Measurements from ENCODE around the gene PHF1. TPM values are rescaled to one million over a fixed set of nuclear protein-coding genes. Genes with fewer than 3 reads are reported as not detected.
"Not testable (repeated sequence)": the region's sequence is repeated elsewhere in the genome, so short reads cannot be mapped to it uniquely, and the experiment has no call there.

Gene PHF1
- total RNA-seq, 4 donors from 2014 or later, result 8.1 to 48.6 (median 17.3) TPM

DNA sequence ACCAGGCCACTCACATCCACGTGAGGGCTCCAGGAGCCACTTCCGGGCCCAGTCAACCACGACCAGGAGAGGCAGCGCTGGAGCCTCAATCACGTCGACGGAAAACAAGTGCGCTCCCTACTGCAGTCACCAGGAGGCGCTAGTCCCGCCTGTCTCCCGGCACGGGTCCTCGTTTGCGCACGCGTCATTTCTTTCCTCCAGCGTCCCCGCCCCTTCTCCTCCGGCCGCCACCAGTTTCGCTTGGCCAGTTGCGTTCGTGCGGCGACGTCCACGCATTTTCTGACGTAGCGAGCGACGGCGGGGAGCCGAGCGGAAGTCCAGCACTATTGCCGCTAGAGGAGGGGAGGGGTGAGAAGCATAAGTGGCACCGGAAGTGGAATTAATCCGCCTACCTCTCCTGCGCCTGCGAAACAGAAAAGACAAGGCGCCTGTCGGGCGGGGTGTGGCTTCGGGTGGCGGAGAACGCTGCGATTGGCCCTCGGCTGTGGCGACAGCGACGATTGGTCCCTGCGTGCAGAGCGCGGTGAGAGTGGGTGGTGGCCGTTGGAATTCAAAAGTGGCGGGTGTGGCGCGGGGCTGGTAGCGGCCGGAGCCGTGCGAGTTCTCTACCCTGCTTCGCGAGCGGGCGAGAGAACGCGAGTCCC lies 19.4 kb upstream of the PHF1 start, which contains the start of gene KIFC1:
Gene KIFC1, plus strand, starts transcription at position 546 of the 644 bp plus-strand sequence. CDS start 163 bp downstream, outside the sequence.
- intact Hi-C loops (cut with DNase I), result no loop called here
- DNase-seq, result peak; percentile 96
- no peaks in the 10 kb centered on the region for H3K27me3 ChIP-seq
- no peaks in the 10 kb centered on the region for H3K36me3 ChIP-seq
- H3K9me3 ChIP-seq, result no peaks in the 10 kb centered on the region
- H3K4me3 ChIP-seq, result peak within 1 kb of the TSS; percentile 61 to 80 (median 66)
- TF ChIP-seq, protein P1, sequence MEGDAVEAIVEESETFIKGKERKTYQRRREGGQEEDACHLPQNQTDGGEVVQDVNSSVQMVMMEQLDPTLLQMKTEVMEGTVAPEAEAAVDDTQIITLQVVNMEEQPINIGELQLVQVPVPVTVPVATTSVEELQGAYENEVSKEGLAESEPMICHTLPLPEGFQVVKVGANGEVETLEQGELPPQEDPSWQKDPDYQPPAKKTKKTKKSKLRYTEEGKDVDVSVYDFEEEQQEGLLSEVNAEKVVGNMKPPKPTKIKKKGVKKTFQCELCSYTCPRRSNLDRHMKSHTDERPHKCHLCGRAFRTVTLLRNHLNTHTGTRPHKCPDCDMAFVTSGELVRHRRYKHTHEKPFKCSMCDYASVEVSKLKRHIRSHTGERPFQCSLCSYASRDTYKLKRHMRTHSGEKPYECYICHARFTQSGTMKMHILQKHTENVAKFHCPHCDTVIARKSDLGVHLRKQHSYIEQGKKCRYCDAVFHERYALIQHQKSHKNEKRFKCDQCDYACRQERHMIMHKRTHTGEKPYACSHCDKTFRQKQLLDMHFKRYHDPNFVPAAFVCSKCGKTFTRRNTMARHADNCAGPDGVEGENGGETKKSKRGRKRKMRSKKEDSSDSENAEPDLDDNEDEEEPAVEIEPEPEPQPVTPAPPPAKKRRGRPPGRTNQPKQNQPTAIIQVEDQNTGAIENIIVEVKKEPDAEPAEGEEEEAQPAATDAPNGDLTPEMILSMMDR (IDR thresholded peaks at IDR 0.05), result peak; percentile 93 to 99 (median 98)
- peak in 2 of 4 donors; percentile 48 to 76 for TF ChIP-seq POLR2A (IDR thresholded peaks at IDR 0.05)
- H3K27ac ChIP-seq, result peak within 1 kb of the TSS; percentile 88 to 96 (median 94)
- WGBS, 2 donors, result 0% methylated on average over 14 to 17 of the region's 67 CpGs
- peaks cover 11 to 31% (median 11%) of the 10 kb centered on the region in 3 donors for H3K4me1 ChIP-seq

DNA sequence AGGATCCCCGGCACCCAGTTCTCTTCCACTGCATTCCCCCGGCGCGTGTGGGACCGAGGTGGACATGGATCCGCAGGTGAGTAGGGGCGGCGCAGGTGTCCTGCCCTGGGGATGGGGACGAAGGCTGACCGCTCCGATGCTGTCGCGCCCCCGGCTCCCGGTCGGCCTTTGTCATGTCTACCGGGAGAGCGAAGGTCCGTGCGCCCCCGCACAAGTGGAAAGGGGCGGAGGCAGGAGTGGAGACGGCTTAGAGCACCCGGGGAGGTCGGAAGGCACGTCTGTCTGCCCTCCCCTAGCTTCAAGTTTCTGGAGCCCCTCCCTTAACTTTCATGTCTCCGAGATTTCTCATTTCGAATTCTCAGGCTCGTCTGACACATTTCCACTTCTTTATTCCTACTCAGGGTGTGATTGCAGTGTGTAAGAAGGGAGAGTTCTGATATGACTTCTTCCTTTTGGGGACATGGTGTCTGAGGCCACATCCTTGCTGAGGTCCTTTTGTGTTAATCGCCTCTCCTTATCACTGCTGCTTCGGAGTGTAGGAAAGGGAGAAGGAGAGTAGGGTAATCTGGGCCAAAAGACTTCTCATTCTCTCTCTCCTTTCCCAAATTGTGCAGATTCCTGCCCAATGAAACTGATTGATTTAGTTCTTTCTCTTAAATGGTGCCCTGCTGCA lies 18.8 kb upstream of the PHF1 start:
- no peaks in the 10 kb centered on the region for H3K27me3 ChIP-seq
- no peaks in the 10 kb centered on the region for H3K9me3 ChIP-seq
- peaks cover 11 to 31% (median 11%) of the 10 kb centered on the region in 3 donors for H3K4me1 ChIP-seq
- TF ChIP-seq POLR2A (IDR thresholded peaks at IDR 0.05), result no peak
- TF ChIP-seq, protein P1 (IDR thresholded peaks at IDR 0.05), result no peak
- no peak for DNase-seq
- no peaks in the 10 kb centered on the region for H3K36me3 ChIP-seq
- H3K27ac ChIP-seq, result peak overlapping the region; percentile 88 to 96 (median 94)
- H3K4me3 ChIP-seq, result peak overlapping the region; percentile 61 to 80 (median 66)
- intact Hi-C loops (cut with DNase I), result no loop called here
- 0 to 1% methylated on average over 11 to 17 of the region's 31 CpGs for WGBS, 2 donors

DNA sequence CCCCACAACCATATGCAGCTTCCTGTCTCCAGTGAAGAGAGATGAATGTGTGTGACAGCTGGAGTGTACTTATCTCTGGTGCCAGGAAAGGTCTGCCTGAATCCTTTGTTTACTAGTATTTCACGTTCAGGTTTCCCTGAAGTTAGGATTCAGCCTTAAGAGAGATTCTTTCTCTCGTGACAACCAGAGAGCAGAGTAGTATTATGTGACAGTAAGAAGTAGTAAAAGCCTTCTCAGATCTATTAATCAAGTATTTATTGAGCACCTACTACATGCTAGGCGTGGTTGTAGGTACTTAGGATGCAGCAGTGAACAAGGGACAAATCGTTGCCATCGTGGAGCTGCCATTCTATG lies 18.2 kb upstream of the PHF1 start:
- Histone ChIP-seq H3K4me3 (peak overlapping the region; percentile 61 to 80 (median 66)), H3K27ac (peak overlapping the region in 3 of 4 donors; percentile 88 to 96 (median 94)), H3K4me1 (peaks cover 11 to 31% (median 11%) of the 10 kb centered on the region in 3 donors), H3K27me3 (no peaks in the 10 kb centered on the region), H3K36me3 (no peaks in the 10 kb centered on the region), H3K9me3 (no peaks in the 10 kb centered on the region)
- no peak for DNase-seq
- WGBS, 2 donors, result 23 to 35% methylated on average over 5 of the region's 5 CpGs
- intact Hi-C loops (cut with DNase I), result no loop called here
- no peak for TF ChIP-seq POLR2A (IDR thresholded peaks at IDR 0.05)
- TF ChIP-seq, protein P1 (IDR thresholded peaks at IDR 0.05), result no peak

DNA sequence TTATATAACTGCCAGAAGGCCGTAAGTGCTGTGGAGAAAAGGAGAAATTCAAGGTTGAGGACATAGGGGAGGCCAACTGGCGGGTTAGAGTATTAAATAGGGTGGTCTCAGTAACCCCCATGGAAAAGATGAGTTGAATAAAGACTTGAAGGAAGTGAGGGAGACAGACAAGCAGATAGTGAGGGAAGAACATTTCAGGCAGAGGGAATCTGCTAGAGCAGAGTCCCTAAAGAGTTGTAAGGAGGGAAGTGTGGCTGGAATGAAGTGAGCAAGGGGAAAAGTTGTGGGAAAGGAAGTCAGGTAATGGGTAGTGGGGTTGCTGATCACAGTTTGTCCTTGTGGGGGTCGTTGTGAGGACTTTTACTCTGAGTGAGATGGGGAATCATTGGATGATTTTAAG lies 17.8 kb upstream of the PHF1 start:
- TF ChIP-seq POLR2A (IDR thresholded peaks at IDR 0.05), result no peak
- TF ChIP-seq, protein P1 (IDR thresholded peaks at IDR 0.05), result no peak
- Histone ChIP-seq H3K9me3 (no peaks in the 10 kb centered on the region), H3K4me1 (peaks cover 11 to 31% (median 11%) of the 10 kb centered on the region in 3 donors), H3K27me3 (no peaks in the 10 kb centered on the region), H3K27ac (peak overlapping the region in 3 of 4 donors; percentile 88 to 96 (median 94)), H3K36me3 (no peaks in the 10 kb centered on the region), H3K4me3 (peak overlapping the region in 1 of 4 donors; percentile 80)
- WGBS, 2 donors, result 44 to 58% methylated on average over 3 of the region's 3 CpGs
- intact Hi-C loops (cut with DNase I), result no loop called here
- no peak for DNase-seq

DNA sequence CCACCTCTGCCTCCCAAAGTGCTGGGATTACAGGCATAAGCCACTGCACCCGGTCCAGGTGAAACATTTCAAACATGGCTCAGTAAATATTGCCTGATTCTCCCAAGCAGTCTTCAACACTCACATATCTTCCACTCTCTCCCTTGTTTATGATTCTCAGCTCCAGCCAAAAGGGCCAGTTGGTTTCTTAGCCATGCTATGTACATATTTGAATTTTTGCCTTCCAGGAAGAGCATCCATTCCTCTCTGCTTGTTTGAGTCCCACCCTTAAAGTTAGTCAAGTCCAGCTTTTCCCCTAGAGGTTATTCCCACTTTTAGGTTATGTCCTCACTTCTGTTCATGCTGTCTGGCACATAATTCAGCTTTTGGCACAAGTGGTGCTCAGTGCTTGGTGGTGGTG lies 13.3 kb upstream of the PHF1 start:
- Histone ChIP-seq H3K9me3 (no peaks in the 10 kb centered on the region), H3K4me1 (peaks cover 0 to 14% (median 0%) of the 10 kb centered on the region in 3 donors), H3K36me3 (peaks cover 0 to 5% (median 0%) of the 10 kb centered on the region in 3 donors), H3K27me3 (no peaks in the 10 kb centered on the region), H3K4me3 (no peak overlapping the region), H3K27ac (no peak overlapping the region)
- DNase-seq, result no peak
- no peak for TF ChIP-seq POLR2A (IDR thresholded peaks at IDR 0.05)
- TF ChIP-seq, protein P1 (IDR thresholded peaks at IDR 0.05), result no peak
- intact Hi-C loops (cut with DNase I), result no loop called here
- WGBS, 2 donors, result 70 to 100% methylated on average over 1 of the region's 1 CpG

DNA sequence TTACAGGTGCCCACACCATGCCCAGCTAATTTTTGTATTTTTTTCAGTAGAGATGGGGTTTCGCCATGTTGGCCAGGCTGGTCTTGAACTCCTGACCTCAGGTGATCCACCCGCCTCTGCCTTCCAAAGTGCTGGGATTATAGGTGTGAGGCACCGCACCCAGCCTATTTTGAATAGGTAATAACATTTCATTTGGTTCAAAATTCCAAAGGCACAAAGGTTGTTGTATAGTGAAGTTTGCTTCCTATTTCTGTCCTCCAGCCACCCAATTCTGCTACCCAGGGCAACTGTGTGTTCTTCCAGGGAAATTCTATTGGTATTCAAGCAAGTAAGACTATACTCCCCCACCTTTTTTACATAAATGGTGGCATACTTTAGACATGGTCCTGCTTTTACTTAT lies 12.2 kb upstream of the PHF1 start:
- H3K36me3 ChIP-seq, result peaks cover 0 to 10% (median 0%) of the 10 kb centered on the region in 3 donors
- H3K9me3 ChIP-seq; DNase-seq; intact Hi-C loops (cut with DNase I); H3K27ac ChIP-seq; H3K4me1 ChIP-seq; H3K4me3 ChIP-seq; H3K27me3 ChIP-seq: not testable (repeated sequence)
- 89 to 100% methylated on average over 3 of the region's 3 CpGs for WGBS, 2 donors

DNA sequence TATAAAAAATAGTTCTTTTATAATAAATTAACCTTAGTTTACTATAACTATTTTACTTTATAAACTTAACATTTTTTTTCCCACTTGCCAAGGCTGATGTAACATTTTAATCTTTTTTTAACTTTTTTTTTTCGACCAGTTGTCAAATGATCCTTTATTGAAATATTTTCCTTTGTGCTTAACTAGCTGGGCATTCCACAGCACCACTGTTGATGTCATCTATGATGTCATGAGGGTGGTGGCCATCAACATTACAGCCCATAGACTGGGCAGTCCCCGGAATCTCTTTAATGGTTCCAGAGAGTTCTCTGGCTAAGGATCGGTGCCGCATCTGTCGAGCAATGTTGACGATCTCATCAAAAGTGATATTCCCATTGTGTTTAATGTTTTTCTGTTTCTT lies 10.9 kb upstream of the PHF1 start:
- H3K4me1 ChIP-seq; H3K27ac ChIP-seq; intact Hi-C loops (cut with DNase I); DNase-seq; H3K4me3 ChIP-seq; H3K27me3 ChIP-seq; H3K9me3 ChIP-seq: not testable (repeated sequence)
- peaks cover 0 to 21% (median 0%) of the 10 kb centered on the region in 3 donors for H3K36me3 ChIP-seq
- 95 to 100% methylated on average over 6 of the region's 6 CpGs for whole genome bisulfite sequencing, 2 donors

Data from esophagus squamous epithelium (tissue), 5 donors.